Heart right ventricle (tissue), 16 donors: ENCODE results near the gene CCT8. TPM values are rescaled to one million over a fixed set of nuclear protein-coding genes. Genes with fewer than 3 reads are reported as not detected.
"Not testable (repeated sequence)": the region's sequence is repeated elsewhere in the genome, so short reads cannot be mapped to it uniquely, and the experiment has no call there.

ENCODE experiments used
- ATAC-seq, 8 donors: fragments of 200-7000 bp; cut with Tn5 transposase; one replicate each; pipeline ENCODE4 v1.9.1; 2020; ENCODE audit warnings: mild to moderate bottlenecking in 8 of 8, moderate library complexity in 8 of 8, moderate number of reproducible peaks in 1 of 8
- DNase-seq, 2 donors: peaks; one replicate each; pipeline ENCODE4 v3.0.0-alpha.2; 2020
- H3K27ac ChIP-seq, 10 donors: fragments of 200-600 bp; sonication (generic) in 2 of 10; one replicate each; pipeline versions ENCODE4 v1.5.0 to v1.8.0; 2020 to 2022; ENCODE audit warnings: mild to moderate bottlenecking in 3 of 10
- H3K27me3 ChIP-seq, 7 donors: fragments of 200-600 bp; one replicate each; pipeline ENCODE4 v1.8.0; 2021 to 2022; ENCODE audit warnings: mild to moderate bottlenecking in 2 of 7
- H3K36me3 ChIP-seq, 9 donors: fragments of 200-600 bp; sonication (generic) in 1 of 9; one replicate each; pipeline versions ENCODE4 v1.5.0 to v1.8.0; 2020 to 2022; ENCODE audit warnings: mild to moderate bottlenecking in 2 of 9
- H3K4me1 ChIP-seq, 9 donors: fragments of 200-600 bp; sonication (generic) in 1 of 9; one replicate each; pipeline versions ENCODE4 v1.5.0 to v1.8.0; 2020 to 2022; ENCODE audit warnings: mild to moderate bottlenecking in 4 of 9
- H3K4me3 ChIP-seq, 10 donors: fragments of 200-600 bp; sonication (generic) in 2 of 10; one replicate each; pipeline versions ENCODE4 v1.5.0 to v1.8.0; 2020 to 2022; ENCODE audit warnings: mild to moderate bottlenecking in 7 of 10, moderate library complexity in 2 of 10
- H3K9me3 ChIP-seq, 11 donors: fragments of 200-600 bp in 10 of 11; sonication (generic) in 2 of 11; one replicate each; pipeline versions ENCODE4 v1.5.0 to v1.8.0; 2013 to 2022; ENCODE audit warnings: mild to moderate bottlenecking in 2 of 11, control low read depth in 1 of 11, moderate library complexity in 1 of 11
- CTCF ChIP-seq, 9 donors: fragments of 200-600 bp; sonication (generic) in 2 of 9; IDR thresholded peaks; one replicate each; pipeline versions ENCODE4 v1.5.0 to v1.8.0; 2021 to 2022; ENCODE audit warnings: antibody characterized with exemption in 9 of 9, mild to moderate bottlenecking in 5 of 9, moderate library complexity in 1 of 9
- WGBS, 2 donors: extraction: QIAGEN DNeasy Blood & Tissue Kit; methylation state at CpG; one replicate each; pipeline ENCODE4 v1.1.7; 2013; ENCODE audit warnings: inconsistent platforms in 1 of 2; 5-methylcytosine and 5-hydroxymethylcytosine counted together
- intact Hi-C, 10 donors: fragments of 100-400 bp; cut with DNase I; formaldehyde crosslinking; loops; one replicate each; pipeline versions ENCODE4 v1.11.1 to v1.14.2; 2022
- polyA plus RNA-seq, 2 donors: library from polyadenylated mRNA; stranded (reverse); fragments of 200-250 nt; gene quantifications; one replicate each; pipeline ENCODE4 v1.2.3, GENCODE V29; 2013
- total RNA-seq, 10 donors: library from RNA; stranded (reverse); fragmentation: NEBNext Ultra II Directional in 3 of 10; extraction: Animal tissue kit (Norgen Biotek cat#: 25700) in 3 of 10; gene quantifications; one replicate each; pipeline versions ENCODE4 v1.2.1 to v1.2.4, GENCODE V29; 2021 to 2023
- donor health status: Arrhythmogenic right ventricular cardiomyopathy.
- donor health status: ischemic (EF 13 %, LVEDD 7.1; RV severe dilation, severe dysfunction).
- donor health status: healthy with polysubstance abuse.
- donor health status: DM: no; HTN: yes; CAD: no.
- donor health status: DM: no; HTN: no; CAD: no.
- donor health status: ischemic (EF 25% LVEDD 6.9; RV normal size, moderate dysfunction).
- donor health status: ischemic (EF 25% LVEDD 5.7; RV mildly dilated, moderate dysfunction).
- donor health status: healthy.
- donor health status: DM: yes; HTN: yes; CAD: no.
- donor health status: Ischemic cardiomyopathy.
- donor health status: ischemic (EF 35%, LVEDD 5.7; RV mildly dilated, moderate dysfunction).
- donor health status: nonischemic (EF 11% LVEDD 7.7; RV severe dilation, severe dysfunction).
- donor health status: DM: yes; HTN: yes; CAD: no.
- donor health status: PGD.
- donor health status: ischemic (EF 29% LVEDD 5.4; RV normal size, mild dysfunction).
- donor health status: nonischemic (EF 23%, LVEDD 6.1; RV moderate dilation, normal function).

Gene CCT8
- total and polyA plus RNA-seq, 12 donors, result 75.6 to 156 (median 112) TPM

DNA sequence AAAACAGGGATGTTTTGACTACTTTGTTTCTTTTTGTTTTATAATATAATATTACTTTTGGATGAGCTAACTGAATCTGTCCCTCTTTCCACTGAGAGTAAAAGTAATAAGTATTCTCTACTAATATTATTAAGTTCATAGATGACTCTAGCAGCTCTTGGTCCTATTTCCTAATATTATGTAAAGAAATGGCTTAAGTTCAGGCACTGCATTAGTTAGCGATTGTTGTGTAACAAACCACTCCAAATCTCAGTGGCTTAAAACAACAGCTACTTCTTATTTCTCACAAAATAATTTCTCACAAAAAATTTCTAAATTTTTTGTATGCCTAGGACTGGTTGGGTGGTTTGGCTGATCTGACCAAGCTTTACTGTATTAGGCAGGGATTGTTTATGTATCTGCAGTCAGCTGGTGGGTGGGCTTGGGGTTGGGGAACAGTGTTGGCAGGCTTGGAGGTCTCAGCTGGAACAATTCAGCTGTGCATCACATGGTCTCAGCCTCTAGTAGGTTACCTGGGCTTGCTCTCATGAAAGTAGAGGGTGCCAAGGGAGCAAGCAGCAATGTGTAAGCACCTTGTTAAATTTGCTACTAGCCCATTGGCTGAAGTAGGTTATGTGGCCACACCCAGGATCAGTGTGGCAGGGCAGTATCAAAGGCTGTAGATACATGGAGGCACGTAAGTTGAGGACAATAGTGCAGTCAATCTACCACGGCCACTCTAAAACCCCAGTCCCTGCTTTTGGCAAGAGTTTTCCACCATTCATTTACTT is 8.8 kb upstream of the CCT8 start:
- DNase-seq, result no peak
- no peaks in the 10 kb centered on the region for H3K36me3 ChIP-seq
- no peaks in the 10 kb centered on the region for H3K27me3 ChIP-seq
- ATAC-seq, result no peak
- H3K27ac ChIP-seq, result no peak overlapping the region
- H3K9me3 ChIP-seq, result no peaks in the 10 kb centered on the region
- peaks cover 0 to 56% (median 29%) of the 10 kb centered on the region in 9 donors for H3K4me1 ChIP-seq
- TF ChIP-seq CTCF (IDR thresholded peaks at IDR 0.05), result no peak
- H3K4me3 ChIP-seq, result no peak overlapping the region
- intact Hi-C loops, result loop anchor here in 1 of 10 donors (10.0 kb wide), 1 partner anchor 763 kb away; no protein-coding TSS in a partner anchor
- 93 to 96% methylated on average over 3 of the region's 3 CpGs for WGBS, 2 donors

DNA sequence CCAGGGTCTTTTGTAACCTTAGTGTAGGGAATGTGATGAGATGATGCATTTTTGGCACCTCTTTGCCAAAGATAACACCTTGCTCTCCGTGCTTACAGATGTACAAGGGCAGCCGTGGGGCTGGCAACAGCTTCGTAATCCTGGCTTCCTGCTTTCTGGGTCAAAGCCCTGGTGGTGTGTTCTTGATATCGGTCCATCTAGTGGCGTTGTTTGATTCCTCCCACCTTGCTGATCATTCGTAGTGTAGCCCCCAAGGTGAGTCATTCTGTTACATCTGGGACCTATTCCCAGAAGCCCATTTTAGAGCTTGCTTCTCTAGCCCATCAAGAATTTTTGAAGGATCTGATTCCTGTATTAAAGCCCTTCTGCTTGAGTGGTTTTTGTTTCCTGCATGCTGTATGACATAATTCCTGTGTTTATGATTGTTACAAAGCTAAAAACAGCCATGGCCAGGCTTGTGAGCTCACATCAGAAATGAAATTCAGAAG is 7.0 kb upstream of the CCT8 start:
- 24 to 41% methylated on average over 6 of the region's 6 CpGs for WGBS, 2 donors
- peak overlapping the region in 4 of 10 donors; percentile 24 to 93 (median 54) for H3K27ac ChIP-seq
- peak overlapping the region in 1 of 10 donors; percentile 2 for H3K4me3 ChIP-seq
- H3K4me1 ChIP-seq, result peaks cover 0 to 47% (median 26%) of the 10 kb centered on the region in 9 donors
- DNase-seq (no peak), ATAC-seq (peak in 3 of 8 donors; percentile 13 to 46 (median 26))
- no peak for TF ChIP-seq CTCF (IDR thresholded peaks at IDR 0.05)
- H3K9me3 ChIP-seq, result no peaks in the 10 kb centered on the region
- intact Hi-C loops, result loop anchor here in 1 of 10 donors (10.0 kb wide), 1 partner anchor 764 kb away; no protein-coding TSS in a partner anchor
- no peaks in the 10 kb centered on the region for H3K36me3 ChIP-seq
- no peaks in the 10 kb centered on the region for H3K27me3 ChIP-seq

- peaks cover 0 to 49% (median 21%) of the 10 kb centered on the region in 9 donors for H3K4me1 ChIP-seq
- peak in 1 of 2 donors; percentile 32 for DNase-seq
- no peaks in the 10 kb centered on the region for H3K9me3 ChIP-seq
- no peak for TF ChIP-seq CTCF (IDR thresholded peaks at IDR 0.05)
- peak overlapping the region in 2 of 10 donors; percentile 6 to 93 for H3K27ac ChIP-seq
- no peaks in the 10 kb centered on the region for H3K27me3 ChIP-seq
- H3K4me3 ChIP-seq, result no peak overlapping the region
- intact Hi-C loops, result loop anchor here in 1 of 10 donors (5.0 kb wide), 1 partner anchor 223 kb away; no protein-coding TSS in a partner anchor
- peak in 4 of 8 donors; percentile 28 to 40 (median 31) for ATAC-seq
- H3K36me3 ChIP-seq, result no peaks in the 10 kb centered on the region
- WGBS, 2 donors, result 73 to 77% methylated on average over 8 of the region's 8 CpGs
Measured at GRCh38 chr21:29078869-29079767, 5.7 kb upstream of the CCT8 start.

- no peaks in the 10 kb centered on the region for H3K27me3 ChIP-seq
- intact Hi-C loops, result loop anchor here in 1 of 10 donors (5.0 kb wide), 1 partner anchor 225 kb away; no protein-coding TSS in a partner anchor
- peaks cover 0 to 55% (median 19%) of the 10 kb centered on the region in 9 donors for H3K4me1 ChIP-seq
- TF ChIP-seq CTCF (IDR thresholded peaks at IDR 0.05), result no peak
- no peaks in the 10 kb centered on the region for H3K36me3 ChIP-seq
- no peak for DNase-seq
- H3K4me3 ChIP-seq, result peak overlapping the region; percentile 42 to 75 (median 64)
- peak in 1 of 8 donors; percentile 2 for ATAC-seq
- no peaks in the 10 kb centered on the region for H3K9me3 ChIP-seq
- WGBS, 2 donors, result 33 to 37% methylated on average over 6 of the region's 6 CpGs
- peak overlapping the region; percentile 49 to 93 (median 85) for H3K27ac ChIP-seq
Measured at GRCh38 chr21:29077651-29078090, 4.2 kb upstream of the CCT8 start.

DNA sequence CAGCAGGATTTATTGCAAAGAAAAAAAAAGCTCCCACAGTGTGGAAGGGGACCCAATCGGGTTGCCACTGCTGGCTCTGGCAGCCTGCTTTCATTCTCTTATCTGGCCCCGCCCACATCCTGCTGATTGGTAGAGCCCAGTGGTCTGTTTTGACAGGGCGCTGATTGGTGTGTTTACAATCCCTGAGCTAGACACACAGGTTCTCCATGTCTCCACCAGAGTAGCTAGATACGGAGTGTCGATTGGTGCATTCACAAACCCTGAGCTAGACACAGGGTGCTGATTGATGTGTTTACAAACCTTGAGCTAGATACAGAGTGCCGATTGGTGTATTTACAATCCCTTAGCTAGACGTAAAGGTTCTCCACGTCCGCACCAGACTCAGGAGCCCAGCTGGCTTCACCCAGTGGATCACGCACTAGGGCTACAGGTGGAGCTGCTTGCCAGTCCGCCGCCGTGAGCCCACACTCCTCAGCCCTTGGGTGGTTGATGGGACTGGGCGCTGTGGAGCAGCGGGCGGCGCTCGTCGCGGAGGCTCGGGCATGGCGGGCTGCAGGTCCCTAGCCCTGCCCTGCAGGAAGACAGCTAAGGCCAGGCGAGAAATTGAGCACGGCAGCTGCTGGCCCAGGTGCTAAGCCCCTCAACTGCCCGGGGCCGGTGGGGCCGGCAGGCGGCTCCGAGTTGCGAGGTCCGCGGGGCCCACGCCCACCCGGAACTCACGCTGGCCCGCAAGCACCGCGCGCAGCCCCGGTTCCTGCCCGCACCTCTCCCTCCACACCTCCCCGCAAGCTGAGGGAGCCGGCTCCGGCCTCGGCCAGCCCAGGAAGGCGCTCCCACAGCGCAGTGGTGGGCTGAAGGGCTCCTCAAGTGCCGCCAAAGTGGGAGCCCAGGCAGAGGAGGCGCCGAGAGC is 3.5 kb upstream of the CCT8 start:
- intact Hi-C loops, result loop anchor here in 1 of 10 donors (5.0 kb wide), 1 partner anchor 225 kb away; no protein-coding TSS in a partner anchor
- WGBS, 2 donors, result 27 to 28% methylated on average over 47 to 50 of the region's 50 CpGs

More for the DNA sequence above, 3.5 kb upstream of the CCT8 start:
- DNase-seq, result peak; percentile 61 to 75
- H3K27ac ChIP-seq, result peak overlapping the region; percentile 49 to 93 (median 85)
- H3K4me1 ChIP-seq, result peaks cover 2 to 61% (median 26%) of the 10 kb centered on the region in 9 donors
- not testable (repeated sequence) for H3K36me3 ChIP-seq, H3K27me3 ChIP-seq, H3K9me3 ChIP-seq
- peak overlapping the region; percentile 42 to 75 (median 64) for H3K4me3 ChIP-seq
- peak in 1 of 8 donors; percentile 14 for ATAC-seq
